ENCODE measurements around the gene ADAMTS16. TPM values are rescaled to one million over a fixed set of nuclear protein-coding genes. Genes with fewer than 3 reads are reported as not detected.

The ADAMTS16 gene
- not detected for total RNA-seq

- H3K9me3 Mint-ChIP-seq = no peaks in the 10 kb centered on the region
- H3K27me3 Mint-ChIP-seq = peaks cover 20% of the 10 kb centered on the region
- peaks cover 5% of the 10 kb centered on the region for H3K4me1 Mint-ChIP-seq
- H3K27ac Mint-ChIP-seq = no peak within 1 kb of the TSS
- H3K36me3 Mint-ChIP-seq (ENCODE audit: low read depth) = no peaks in the 10 kb centered on the region
- H3K4me3 Mint-ChIP-seq = peak within 1 kb of the TSS; percentile 28
- ATAC-seq (replicated peaks) = no peak
These were observed at the start of gene ADAMTS16 for GRCh38 chr5:5139777-5140478. Gene ADAMTS16, plus strand, starts transcription at chr5:5140330. Its CDS starts 138 bp downstream, at chr5:5140468.

GRCh38 chr5:5092149-5092548 lies 48.0 kb upstream of the ADAMTS16 start:
- no peaks in the 10 kb centered on the region for H3K36me3 Mint-ChIP-seq (ENCODE audit: low read depth)
- no peak overlapping the region for H3K27ac Mint-ChIP-seq
- peaks cover 3% of the 10 kb centered on the region for H3K27me3 Mint-ChIP-seq
- no peaks in the 10 kb centered on the region for H3K4me1 Mint-ChIP-seq
- no peak overlapping the region for H3K4me3 Mint-ChIP-seq
- H3K9me3 Mint-ChIP-seq = peaks cover 3% of the 10 kb centered on the region
- no peak for ATAC-seq (replicated peaks)

- Mint-ChIP-seq H3K9me3 (peaks cover 8% of the 10 kb centered on the region), H3K27ac (no peak overlapping the region), H3K4me3 (no peak overlapping the region), H3K36me3 (ENCODE audit: low read depth) (no peaks in the 10 kb centered on the region), H3K4me1 (no peaks in the 10 kb centered on the region), H3K27me3 (peaks cover 5% of the 10 kb centered on the region)
- ATAC-seq (replicated peaks) = no peak
These were observed 39.5 kb upstream of the ADAMTS16 start for GRCh38 chr5:5100635-5101034.

- H3K4me3 Mint-ChIP-seq = no peak overlapping the region
These were observed 38.5 kb upstream of the ADAMTS16 start for GRCh38 chr5:5101676-5102075.

GRCh38 chr5:5103245-5103644 lies 36.9 kb upstream of the ADAMTS16 start:
- Mint-ChIP-seq H3K4me1 (no peaks in the 10 kb centered on the region), H3K36me3 (ENCODE audit: low read depth) (no peaks in the 10 kb centered on the region), H3K27me3 (peaks cover 5% of the 10 kb centered on the region), H3K4me3 (no peak overlapping the region), H3K27ac (no peak overlapping the region), H3K9me3 (peaks cover 8% of the 10 kb centered on the region)
- ATAC-seq (replicated peaks) = no peak

More at GRCh38 chr5:5101676-5102075, 38.5 kb upstream of the ADAMTS16 start:
- no peak for ATAC-seq (replicated peaks)
- Mint-ChIP-seq H3K9me3 (peaks cover 8% of the 10 kb centered on the region), H3K27me3 (peaks cover 5% of the 10 kb centered on the region), H3K4me1 (no peaks in the 10 kb centered on the region), H3K36me3 (ENCODE audit: low read depth) (no peaks in the 10 kb centered on the region), H3K27ac (no peak overlapping the region)

GRCh38 chr5:5104550-5104949 lies 35.6 kb upstream of the ADAMTS16 start:
- H3K9me3 Mint-ChIP-seq = peaks cover 8% of the 10 kb centered on the region
- no peak for ATAC-seq (replicated peaks)
- no peak overlapping the region for H3K27ac Mint-ChIP-seq
- H3K4me1 Mint-ChIP-seq = no peaks in the 10 kb centered on the region
- H3K27me3 Mint-ChIP-seq = peaks cover 5% of the 10 kb centered on the region
- no peak overlapping the region for H3K4me3 Mint-ChIP-seq
- no peaks in the 10 kb centered on the region for H3K36me3 Mint-ChIP-seq (ENCODE audit: low read depth)

GRCh38 chr5:5105531-5105930 lies 34.6 kb upstream of the ADAMTS16 start:
- Mint-ChIP-seq H3K4me1 (no peaks in the 10 kb centered on the region), H3K9me3 (peaks cover 8% of the 10 kb centered on the region)

GRCh38 chr5:5116956-5117355 lies 23.2 kb upstream of the ADAMTS16 start:
- H3K27me3 Mint-ChIP-seq = peaks cover 22% of the 10 kb centered on the region
- H3K4me3 Mint-ChIP-seq = no peak overlapping the region
- ATAC-seq (replicated peaks) = peak; percentile 77
- H3K27ac Mint-ChIP-seq = no peak overlapping the region
- H3K9me3 Mint-ChIP-seq = peaks cover 14% of the 10 kb centered on the region
- H3K36me3 Mint-ChIP-seq (ENCODE audit: low read depth) = no peaks in the 10 kb centered on the region
- H3K4me1 Mint-ChIP-seq = no peaks in the 10 kb centered on the region

More at GRCh38 chr5:5105531-5105930, 34.6 kb upstream of the ADAMTS16 start:
- Mint-ChIP-seq H3K27ac (no peak overlapping the region), H3K4me3 (no peak overlapping the region), H3K27me3 (peaks cover 5% of the 10 kb centered on the region), H3K36me3 (ENCODE audit: low read depth) (no peaks in the 10 kb centered on the region)
- no peak for ATAC-seq (replicated peaks)

GRCh38 chr5:5122776-5123175 lies 17.4 kb upstream of the ADAMTS16 start:
- Mint-ChIP-seq H3K36me3 (ENCODE audit: low read depth) (no peaks in the 10 kb centered on the region), H3K4me3 (no peak overlapping the region), H3K4me1 (no peaks in the 10 kb centered on the region), H3K27ac (no peak overlapping the region), H3K27me3 (peaks cover 29% of the 10 kb centered on the region), H3K9me3 (peaks cover 5% of the 10 kb centered on the region)
- no peak for ATAC-seq (replicated peaks)

GRCh38 chr5:5124231-5124630 lies 15.9 kb upstream of the ADAMTS16 start:
- Mint-ChIP-seq H3K4me1 (no peaks in the 10 kb centered on the region), H3K9me3 (no peaks in the 10 kb centered on the region), H3K27me3 (peaks cover 25% of the 10 kb centered on the region), H3K36me3 (ENCODE audit: low read depth) (no peaks in the 10 kb centered on the region), H3K27ac (no peak overlapping the region), H3K4me3 (no peak overlapping the region)
- ATAC-seq (replicated peaks) = no peak

GRCh38 chr5:5126444-5126843 lies 13.7 kb upstream of the ADAMTS16 start:
- H3K4me3 Mint-ChIP-seq = no peak overlapping the region
- H3K4me1 Mint-ChIP-seq = no peaks in the 10 kb centered on the region
- peaks cover 14% of the 10 kb centered on the region for H3K27me3 Mint-ChIP-seq
- H3K27ac Mint-ChIP-seq = no peak overlapping the region
- no peaks in the 10 kb centered on the region for H3K9me3 Mint-ChIP-seq
- H3K36me3 Mint-ChIP-seq (ENCODE audit: low read depth) = no peaks in the 10 kb centered on the region
- no peak for ATAC-seq (replicated peaks)

GRCh38 chr5:5128766-5129165 lies 11.4 kb upstream of the ADAMTS16 start:
- Mint-ChIP-seq H3K27me3 (peaks cover 10% of the 10 kb centered on the region), H3K9me3 (peaks cover under 1% of the 10 kb centered on the region), H3K27ac (no peak overlapping the region), H3K36me3 (ENCODE audit: low read depth) (no peaks in the 10 kb centered on the region), H3K4me1 (no peaks in the 10 kb centered on the region), H3K4me3 (no peak overlapping the region)
- no peak for ATAC-seq (replicated peaks)

GRCh38 chr5:5132234-5132633 lies 7.9 kb upstream of the ADAMTS16 start:
- H3K9me3 Mint-ChIP-seq = peaks cover 3% of the 10 kb centered on the region
- no peak overlapping the region for H3K27ac Mint-ChIP-seq
- no peak overlapping the region for H3K4me3 Mint-ChIP-seq
- ATAC-seq (replicated peaks) = no peak
- no peaks in the 10 kb centered on the region for H3K36me3 Mint-ChIP-seq (ENCODE audit: low read depth)
- no peaks in the 10 kb centered on the region for H3K4me1 Mint-ChIP-seq
- H3K27me3 Mint-ChIP-seq = no peaks in the 10 kb centered on the region

GRCh38 chr5:5132693-5133295 lies 7.3 kb upstream of the ADAMTS16 start:
- Mint-ChIP-seq H3K27me3 (no peaks in the 10 kb centered on the region), H3K4me3 (no peak overlapping the region), H3K9me3 (peaks cover 3% of the 10 kb centered on the region), H3K4me1 (no peaks in the 10 kb centered on the region), H3K27ac (no peak overlapping the region), H3K36me3 (ENCODE audit: low read depth) (no peaks in the 10 kb centered on the region)
- no peak for ATAC-seq (replicated peaks)

- no peak overlapping the region for H3K4me3 Mint-ChIP-seq
- peaks cover 3% of the 10 kb centered on the region for H3K27me3 Mint-ChIP-seq
- no peak for ATAC-seq (replicated peaks)
- no peaks in the 10 kb centered on the region for H3K36me3 Mint-ChIP-seq (ENCODE audit: low read depth)
- H3K27ac Mint-ChIP-seq = no peak overlapping the region
- peaks cover 3% of the 10 kb centered on the region for H3K9me3 Mint-ChIP-seq
- no peaks in the 10 kb centered on the region for H3K4me1 Mint-ChIP-seq
These were observed 6.0 kb upstream of the ADAMTS16 start for GRCh38 chr5:5134107-5134506.
